Liver (tissue), 9 donors: ENCODE data around the gene AURKB. TPM values are rescaled to one million over a fixed set of nuclear protein-coding genes. Genes with fewer than 3 reads are reported as not detected.
A peak's percentile ranks its signal among the peaks of the same experiment; 100 is the strongest.

Experiments
- DNase-seq: peaks from one replicate; pipeline ENCODE4 v3.0.0-alpha.2; 2017; ENCODE audit warnings: low spot score
- H3K27ac ChIP-seq, 2 donors: one replicate each; pipeline ENCODE4 v1.7.0; 2013; ENCODE audit warnings: inconsistent platforms in 2 of 2, low read length in 2 of 2, control low read depth in 1 of 2, low read depth in 1 of 2, mild to moderate bottlenecking in 1 of 2
- H3K27me3 ChIP-seq, 4 donors: one replicate each; pipeline versions ENCODE4 v1.6.1 to v1.7.0; 2013; ENCODE audit warnings: low read length in 3 of 4, inconsistent platforms in 1 of 4, mild to moderate bottlenecking in 1 of 4, moderate library complexity in 1 of 4; ENCODE audit not compliant: control insufficient read depth in 4 of 4, insufficient read depth in 4 of 4
- H3K36me3 ChIP-seq, 4 donors: one replicate each; pipeline versions ENCODE4 v1.6.1 to v1.7.0; 2013; ENCODE audit warnings: low read length in 3 of 4, mild to moderate bottlenecking in 3 of 4, low read depth in 1 of 4, moderate library complexity in 1 of 4; ENCODE audit not compliant: control insufficient read depth in 4 of 4, insufficient read depth in 3 of 4
- H3K4me1 ChIP-seq, 4 donors: one replicate each; pipeline versions ENCODE4 v1.6.1 to v1.7.0; 2013; ENCODE audit warnings: low read length in 3 of 4, mild to moderate bottlenecking in 3 of 4, moderate library complexity in 1 of 4; ENCODE audit not compliant: control insufficient read depth in 4 of 4, insufficient read depth in 4 of 4
- H3K4me3 ChIP-seq, 3 donors: one replicate each; pipeline versions ENCODE4 v1.6.1 to v1.7.0; 2013; ENCODE audit warnings: low read length in 3 of 3, control low read depth in 1 of 3, low read depth in 1 of 3, mild to moderate bottlenecking in 1 of 3
- H3K9ac ChIP-seq, 2 donors: one replicate each; pipeline ENCODE4 v1.7.0; 2013; ENCODE audit warnings: low read length in 2 of 2, mild to moderate bottlenecking in 2 of 2, moderate library complexity in 2 of 2, control low read depth in 1 of 2, low read depth in 1 of 2
- H3K9me3 ChIP-seq, 4 donors: one replicate each; pipeline versions ENCODE4 v1.6.1 to v1.7.0; 2013; ENCODE audit warnings: low read length in 3 of 4; ENCODE audit not compliant: control insufficient read depth in 4 of 4
- ATF3 ChIP-seq: IDR thresholded peaks from 2 replicates; pipeline ENCODE4 v1.6.1; 2016; ENCODE audit warnings: antibody characterized with exemption
- CTCF ChIP-seq: fragments of 150-350 bp; IDR thresholded peaks from 2 replicates; pipeline ENCODE4 v1.5.1; 2017; ENCODE audit warnings: improper control_type of control experiment, low read depth, low read length; ENCODE audit not compliant: missing input control
- EGR1 ChIP-seq, 2 donors: IDR thresholded peaks; 2 replicates each; pipeline ENCODE4 v1.6.1; 2016 to 2018; ENCODE audit warnings: antibody characterized with exemption in 2 of 2, low read depth in 2 of 2
- FOXA1 ChIP-seq: IDR thresholded peaks from 2 replicates; pipeline ENCODE4 v1.6.1; 2016; ENCODE audit warnings: antibody characterized with exemption
- FOXA2 ChIP-seq: IDR thresholded peaks from 2 replicates; pipeline ENCODE4 v1.6.1; 2016; ENCODE audit warnings: antibody characterized with exemption
- GABPA ChIP-seq, 2 donors: IDR thresholded peaks in 1 of 2; conservative IDR thresholded peaks in 1 of 2; 2 replicates each; pipeline ENCODE4 v1.6.1; 2016; ENCODE audit warnings: antibody characterized with exemption in 2 of 2, mild to moderate bottlenecking in 1 of 2, moderate library complexity in 1 of 2
- HNF4A ChIP-seq, 2 donors: conservative IDR thresholded peaks; 2 replicates each; pipeline ENCODE4 v1.6.1; 2016; ENCODE audit warnings: antibody characterized with exemption in 2 of 2, mild to moderate bottlenecking in 2 of 2
- HNF4G ChIP-seq: IDR thresholded peaks from 2 replicates; pipeline ENCODE4 v1.6.1; 2016; ENCODE audit warnings: antibody characterized with exemption
- JUND ChIP-seq, 2 donors: IDR thresholded peaks; 2 replicates each; pipeline ENCODE4 v1.6.1; 2016; ENCODE audit warnings: antibody characterized with exemption in 2 of 2
- MAX ChIP-seq: IDR thresholded peaks from 2 replicates; pipeline ENCODE4 v1.6.1; 2016; ENCODE audit warnings: antibody characterized with exemption
- NR2F2 ChIP-seq: IDR thresholded peaks from 2 replicates; pipeline ENCODE4 v1.6.1; 2016; ENCODE audit warnings: antibody characterized with exemption
- RAD21 ChIP-seq, 2 donors: IDR thresholded peaks; 2 replicates each; pipeline ENCODE4 v1.6.1; 2016; ENCODE audit warnings: antibody characterized with exemption in 2 of 2, mild to moderate bottlenecking in 2 of 2
- REST ChIP-seq: IDR thresholded peaks from 2 replicates; pipeline ENCODE4 v1.6.1; 2016; ENCODE audit warnings: antibody characterized with exemption, mild to moderate bottlenecking
- RXRA ChIP-seq, 2 donors: IDR thresholded peaks; 2 replicates each; pipeline ENCODE4 v1.6.1; 2017 to 2018; ENCODE audit warnings: antibody characterized with exemption in 2 of 2, mild to moderate bottlenecking in 1 of 2
- SP1 ChIP-seq: IDR thresholded peaks from 2 replicates; pipeline ENCODE4 v1.6.1; 2018; ENCODE audit warnings: antibody characterized with exemption, mild to moderate bottlenecking
- TAF1 ChIP-seq: conservative IDR thresholded peaks from 2 replicates; pipeline ENCODE4 v1.6.1; 2016; ENCODE audit warnings: antibody characterized with exemption, mild to moderate bottlenecking
- YY1 ChIP-seq: IDR thresholded peaks from 2 replicates; pipeline ENCODE4 v1.6.1; 2016; ENCODE audit warnings: antibody characterized with exemption, mild to moderate bottlenecking
- ZBTB33 ChIP-seq: IDR thresholded peaks from 2 replicates; pipeline ENCODE4 v1.6.1; 2016; ENCODE audit warnings: antibody characterized with exemption
- WGBS: extraction: QIAGEN DNeasy Blood & Tissue Kit; methylation state at CpG from one replicate; pipeline ENCODE4 v1.1.7; 2013; 5-methylcytosine and 5-hydroxymethylcytosine counted together
- polyA plus RNA-seq, 2 donors: library from polyadenylated mRNA; stranded (reverse) in 1 of 2; unstranded in 1 of 2; fragments of 200-250 nt in 1 of 2; fragments of >200 nt in 1 of 2; fragmentation: Nextera tagmentation in 1 of 2; extraction: Ambion mirVana in 1 of 2; gene quantifications; one replicate each; pipeline versions ENCODE4 v1.2.1 to v1.2.3, GENCODE V29; 2013 to 2015
- total RNA-seq, 2 donors: library from RNA; depleted of rRNA; stranded (reverse); fragments of >200 nt; gene quantifications; one replicate each; pipeline ENCODE4 v1.2.3, GENCODE V29; 2014
- donor health status: healthy.
- donor health status: healthy.
- donor health status: healthy.
- donor health status: healthy.
- donor health status: healthy.

The AURKB gene
- total and polyA plus RNA-seq, 4 donors = 0.42 to 25.9 (median 3.0) TPM

- DNase-seq = peak; percentile 95
- H3K9ac ChIP-seq = peak overlapping the region; percentile 52 to 91
- TF ChIP-seq EGR1 (IDR thresholded peaks at IDR 0.05; ENCODE audit: low read depth in 2 of 2) = no peak
- peak; percentile 81 for TF ChIP-seq MAX
- no peak for TF ChIP-seq FOXA2
- no peak for TF ChIP-seq CTCF
- TF ChIP-seq REST = no peak
- TF ChIP-seq GABPA (IDR thresholded peaks at IDR 0.05 in 1 of 2, conservative IDR thresholded peaks at IDR 0.05 in 1 of 2) = no peak
- TF ChIP-seq HNF4G = no peak
- TF ChIP-seq TAF1 = no peak
- peak in 1 of 2 donors; percentile 11 for TF ChIP-seq HNF4A (conservative IDR thresholded peaks at IDR 0.05)
- no peak for TF ChIP-seq NR2F2
- peak; percentile 29 for TF ChIP-seq FOXA1
- peak in 1 of 2 donors; percentile 20 for TF ChIP-seq RXRA (IDR thresholded peaks at IDR 0.05)
- TF ChIP-seq JUND (IDR thresholded peaks at IDR 0.05) = peak in 1 of 2 donors; percentile 12
- peak; percentile 11 for TF ChIP-seq YY1
- peak; percentile 100 for TF ChIP-seq ATF3
- no peak for TF ChIP-seq ZBTB33
- TF ChIP-seq SP1 = no peak
- peak in 1 of 2 donors; percentile 14 for TF ChIP-seq RAD21 (IDR thresholded peaks at IDR 0.05)
- H3K9me3 ChIP-seq = no peaks in the 10 kb centered on the region
- peak overlapping the region; percentile 82 to 93 for H3K27ac ChIP-seq
- H3K4me3 ChIP-seq = peak overlapping the region; percentile 60 to 77 (median 67)
- no peaks in the 10 kb centered on the region for H3K27me3 ChIP-seq
- WGBS = under 1% methylated on average over 40 of the region's 40 CpGs
- no peaks in the 10 kb centered on the region for H3K36me3 ChIP-seq
- H3K4me1 ChIP-seq = peaks cover 4 to 25% (median 15%) of the 10 kb centered on the region in 4 donors
These were observed 11.4 kb upstream of the AURKB start for GRCh38 chr17:8221663-8222379.
